GM06990 (cell line): ENCODE measurements around the gene TCAF1.

Experiments used
- DNase-seq: peaks from one replicate; pipeline ENCODE4 v3.0.0-alpha.2; 2011; ENCODE audit not compliant: insufficient read length; ENCODE audit errors: extremely low read depth
- H3K27me3 ChIP-seq: replicated peaks from 2 replicates; pipeline ENCODE4 v1.6.0; 2011; ENCODE audit warnings: low read length; ENCODE audit not compliant: control insufficient read depth, insufficient read depth
- H3K36me3 ChIP-seq: 2 replicates; pipeline ENCODE4 v1.5.1; 2011; ENCODE audit warnings: low read length; ENCODE audit not compliant: control insufficient read depth, insufficient read depth
- H3K4me3 ChIP-seq: replicated peaks from 2 replicates; pipeline ENCODE4 v1.5.1; 2011; ENCODE audit warnings: low read depth, mild to moderate bottlenecking, control low read depth, low read length
- CTCF ChIP-seq: IDR thresholded peaks from 2 replicates; pipeline ENCODE4 v1.5.1; 2011; ENCODE audit warnings: low read length, control low read depth, mild to moderate bottlenecking, inconsistent platforms; ENCODE audit not compliant: insufficient read depth, poor library complexity, severe bottlenecking

Gene TCAF1

GRCh38 chr7:143901668-143902331 lies at the start of gene TCAF1:
Gene TCAF1, minus strand, starts transcription at chr7:143902176. Its CDS starts 25,568 bp downstream, at chr7:143876608.
- H3K36me3 ChIP-seq = no peaks in the 10 kb centered on the region
- peak; percentile 92 for DNase-seq
- peak within 1 kb of the TSS; percentile 84 for H3K4me3 ChIP-seq
- TF ChIP-seq CTCF = peak; percentile 52
- no peaks in the 10 kb centered on the region for H3K27me3 ChIP-seq

GRCh38 chr7:143948733-143949132 lies 46.8 kb upstream of the TCAF1 start:
- Histone ChIP-seq H3K36me3 (no peaks in the 10 kb centered on the region), H3K27me3 (no peaks in the 10 kb centered on the region), H3K4me3 (no peak overlapping the region)
- no peak for TF ChIP-seq CTCF
- DNase-seq = no peak

- Histone ChIP-seq H3K27me3 (no peaks in the 10 kb centered on the region), H3K36me3 (no peaks in the 10 kb centered on the region), H3K4me3 (no peak overlapping the region)
- DNase-seq = no peak
- no peak for TF ChIP-seq CTCF
Measured at GRCh38 chr7:143947111-143947510, 45.1 kb upstream of the TCAF1 start.

- DNase-seq = no peak
- Histone ChIP-seq H3K4me3 (no peak overlapping the region), H3K36me3 (no peaks in the 10 kb centered on the region), H3K27me3 (no peaks in the 10 kb centered on the region)
- no peak for TF ChIP-seq CTCF
Measured at GRCh38 chr7:143945423-143945822, 43.4 kb upstream of the TCAF1 start.

- no peaks in the 10 kb centered on the region for H3K27me3 ChIP-seq
- TF ChIP-seq CTCF = no peak
- no peak overlapping the region for H3K4me3 ChIP-seq
- no peaks in the 10 kb centered on the region for H3K36me3 ChIP-seq
- no peak for DNase-seq
Measured at GRCh38 chr7:143938379-143939243, 36.6 kb upstream of the TCAF1 start.
